RPMI7951 (cell line): ENCODE data around the gene ATXN2. TPM values are rescaled to one million over a fixed set of nuclear protein-coding genes. Genes with fewer than 3 reads are reported as not detected.

Experiments
- DNase-seq: peaks from one replicate; pipeline ENCODE4 v3.0.0-alpha.2; 2012; ENCODE audit warnings: low read depth
- total RNA-seq: library from RNA; depleted of rRNA; stranded (reverse); fragments of >200 nt; shearing (Covaris generic); gene quantifications from 2 replicates; pipeline ENCODE4 v1.2.3, GENCODE V29; 2014

Gene ATXN2
- total RNA-seq, 1 experiment from 2014 or later = 11.2 TPM

GRCh38 chr12:111440152-111440551 is 159.0 kb downstream of the ATXN2 start:
- no peak for DNase-seq

- no peak for DNase-seq
Observed at GRCh38 chr12:111439657-111440151, 159.4 kb downstream of the ATXN2 start.

GRCh38 chr12:111438481-111438880 is 160.6 kb downstream of the ATXN2 start:
- DNase-seq = peak; percentile 72

GRCh38 chr12:111437816-111438454 is 161.2 kb downstream of the ATXN2 start:
- peak; percentile 87 for DNase-seq

DNA sequence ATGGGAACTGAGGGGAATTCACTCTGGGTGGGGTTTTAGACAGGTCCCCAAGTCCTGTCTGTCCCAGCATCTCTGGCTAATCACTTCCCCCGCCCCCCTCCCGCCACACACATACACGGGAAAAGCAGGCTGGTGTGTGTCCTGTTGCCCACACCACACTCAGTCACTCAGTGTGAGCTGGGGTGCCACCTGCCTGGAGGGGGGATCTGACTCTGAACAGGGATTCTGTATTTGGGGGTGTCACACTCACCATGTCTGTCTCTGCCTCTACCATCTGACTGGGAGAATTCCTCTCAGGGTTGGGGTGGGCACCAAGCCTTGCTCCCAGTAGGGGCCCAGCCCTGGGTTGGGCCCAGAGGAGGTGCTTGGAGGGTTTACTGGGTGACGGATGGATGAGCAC is 162.3 kb downstream of the ATXN2 start:
- DNase-seq = no peak

DNA sequence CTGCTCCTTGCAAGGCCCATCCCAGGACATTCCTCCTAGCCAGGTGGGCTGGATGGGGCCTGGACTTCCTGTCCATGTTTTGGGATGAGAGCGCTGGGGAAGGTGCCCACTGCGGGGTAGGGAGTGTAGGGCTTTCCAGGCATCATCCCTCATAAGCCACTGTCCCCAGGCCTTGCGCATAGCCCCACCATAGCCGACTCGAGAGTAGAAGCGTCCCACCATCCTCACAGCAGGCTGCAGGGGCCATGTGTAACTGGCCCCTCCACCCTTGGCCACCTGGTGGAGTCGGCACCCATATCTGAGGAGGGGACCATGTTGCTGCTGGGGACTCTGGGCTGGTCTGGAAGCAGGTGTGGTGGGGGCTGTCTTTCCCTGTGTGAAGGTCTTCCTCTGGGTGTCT is 162.8 kb downstream of the ATXN2 start:
- no peak for DNase-seq

DNA sequence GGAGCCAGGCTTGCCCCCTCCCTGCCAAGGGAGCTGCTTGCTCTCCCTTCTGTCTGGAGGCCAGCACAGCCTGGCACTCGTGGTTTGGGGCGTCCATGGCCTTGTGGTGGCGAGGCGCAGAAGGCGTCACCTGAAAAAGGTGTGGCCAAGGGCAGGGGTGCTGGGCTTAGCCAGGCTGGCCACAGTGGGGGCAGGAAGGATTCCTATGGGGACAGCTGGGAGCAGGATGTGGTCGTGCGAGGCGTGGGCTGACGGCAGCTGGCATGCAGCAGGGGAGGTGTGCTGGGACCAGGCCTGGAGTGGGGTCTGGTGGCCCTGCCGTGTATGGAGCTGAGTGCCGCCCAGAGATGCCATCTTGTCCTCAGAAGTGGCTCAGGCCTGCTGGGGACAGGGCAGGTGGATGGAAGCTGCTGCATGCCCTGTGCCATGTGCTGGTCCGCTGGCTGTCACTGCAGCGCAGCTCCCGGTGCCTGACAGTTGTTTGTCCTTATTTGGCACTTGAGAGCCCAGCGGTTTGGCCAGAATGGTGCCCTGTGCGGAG is 163.4 kb downstream of the ATXN2 start:
- peak; percentile 59 for DNase-seq

GRCh38 chr12:111434680-111435338 is 164.3 kb downstream of the ATXN2 start:
- peak; percentile 85 for DNase-seq

DNA sequence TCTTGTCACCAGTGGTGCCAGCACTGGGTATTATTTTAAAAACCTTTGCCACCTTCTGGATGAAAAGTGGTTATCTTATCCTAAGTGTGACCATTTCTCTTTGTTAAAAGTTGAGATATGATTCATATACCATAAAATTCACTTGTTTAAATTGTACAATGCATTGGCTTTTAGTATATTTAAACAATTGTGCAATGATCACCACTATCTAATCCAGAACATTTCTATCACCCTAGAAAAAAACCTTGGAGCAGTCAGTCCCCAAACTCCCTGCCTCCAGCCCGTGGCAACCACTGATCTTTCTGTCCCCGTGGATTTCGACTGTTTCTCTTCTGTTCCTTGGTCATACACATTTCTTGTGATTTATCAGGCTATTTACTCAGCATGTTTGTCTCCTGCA is 165.1 kb downstream of the ATXN2 start:
- DNase-seq = no peak

GRCh38 chr12:111431772-111432171 is 167.3 kb downstream of the ATXN2 start:
- DNase-seq = no peak

- no peak for DNase-seq
Observed at GRCh38 chr12:111430433-111431353, 168.4 kb downstream of the ATXN2 start.

GRCh38 chr12:111429828-111430432 is 169.2 kb downstream of the ATXN2 start:
- DNase-seq = no peak

GRCh38 chr12:111428728-111429175 is 170.4 kb downstream of the ATXN2 start:
- no peak for DNase-seq

DNA sequence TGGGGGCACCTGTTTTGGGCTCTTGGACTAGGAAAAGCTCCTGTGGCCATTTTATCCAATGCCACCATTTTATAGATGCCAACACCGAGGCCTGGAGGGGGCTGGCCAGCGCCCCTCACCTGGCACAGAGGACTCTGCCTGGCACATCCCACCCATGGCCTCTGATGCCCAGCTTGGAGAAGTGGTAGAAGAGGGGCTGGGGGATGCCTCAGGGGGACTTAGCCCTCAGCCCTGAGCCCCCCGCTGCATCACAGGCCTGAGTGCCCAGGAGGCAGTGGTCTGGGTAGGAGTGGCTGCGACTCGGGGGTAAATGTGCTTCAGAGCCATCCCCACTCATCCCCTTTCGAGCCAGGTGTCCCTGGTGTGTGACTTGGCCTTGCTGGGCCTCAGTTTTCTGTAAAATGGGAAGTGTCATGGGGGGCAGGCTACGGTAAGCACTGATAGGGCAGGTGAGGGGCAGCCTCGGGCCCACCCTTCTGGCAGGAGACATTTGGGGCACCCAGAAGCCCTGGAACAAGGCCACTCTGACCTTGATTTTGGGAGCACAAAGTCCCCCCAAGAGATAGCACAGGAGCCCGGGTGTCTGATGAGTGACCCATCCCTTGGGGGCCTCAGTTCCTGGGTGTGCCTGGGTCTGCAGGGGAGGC is 170.9 kb downstream of the ATXN2 start:
- no peak for DNase-seq

DNA sequence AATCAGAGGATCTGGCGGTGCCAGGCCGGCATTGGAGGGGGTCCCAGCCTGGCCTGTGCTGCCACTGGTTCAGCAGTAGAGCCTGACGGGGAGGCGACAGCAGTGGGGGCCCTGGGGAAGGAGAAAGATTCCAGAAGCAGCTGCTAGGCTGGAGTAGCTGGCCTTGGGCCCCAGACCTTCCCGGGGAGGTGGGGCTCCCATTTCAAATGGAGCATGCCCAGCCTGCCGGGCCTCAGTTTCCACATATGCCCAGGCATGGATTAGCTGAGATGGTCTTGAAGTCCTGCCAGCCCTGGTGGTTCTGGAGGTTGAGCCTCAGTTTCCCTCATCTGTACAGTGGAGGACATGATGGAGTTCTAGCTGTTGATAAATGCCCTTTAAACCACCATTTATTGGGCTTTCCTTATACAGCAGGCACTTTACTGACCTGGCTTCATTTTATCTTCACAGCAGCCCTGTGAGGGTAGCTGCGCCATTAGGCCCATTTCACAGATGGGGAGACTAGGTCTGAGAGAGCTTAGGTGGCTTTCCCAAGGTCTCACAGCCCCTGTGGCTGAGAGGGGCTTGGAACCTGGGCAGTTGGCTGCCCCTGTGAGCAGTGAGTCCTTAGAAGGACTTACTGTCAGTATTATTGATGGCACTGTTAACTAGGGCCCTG is 171.6 kb downstream of the ATXN2 start:
- DNase-seq = no peak

- peak; percentile 64 for DNase-seq
Observed at GRCh38 chr12:111426344-111427185, 172.6 kb downstream of the ATXN2 start.

- no peak for DNase-seq
Observed at GRCh38 chr12:111425655-111426054, 173.5 kb downstream of the ATXN2 start.

DNA sequence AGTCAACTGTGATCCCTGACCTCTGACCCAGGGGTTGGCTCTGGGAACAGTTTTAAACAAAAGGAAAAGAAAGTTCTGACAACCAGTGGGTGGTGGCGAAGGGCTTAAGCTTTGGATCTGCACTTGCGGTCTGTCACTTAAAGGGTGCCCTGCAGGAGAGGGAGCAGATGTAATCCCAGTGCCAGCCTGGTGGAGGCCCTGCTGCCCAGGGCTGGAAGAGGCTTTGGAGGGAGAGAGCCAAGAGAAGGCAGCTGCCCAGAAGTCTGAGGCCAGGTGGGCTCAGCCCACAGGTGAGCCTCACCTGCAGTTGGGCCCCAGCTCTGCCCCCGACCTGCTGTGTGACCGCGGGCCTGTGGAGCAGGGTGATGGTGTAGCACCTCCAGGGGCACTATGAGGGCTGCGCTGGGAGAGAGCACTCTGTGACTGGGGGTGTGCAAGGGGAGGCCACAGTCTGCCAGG is 174.3 kb downstream of the ATXN2 start:
- no peak for DNase-seq

DNA sequence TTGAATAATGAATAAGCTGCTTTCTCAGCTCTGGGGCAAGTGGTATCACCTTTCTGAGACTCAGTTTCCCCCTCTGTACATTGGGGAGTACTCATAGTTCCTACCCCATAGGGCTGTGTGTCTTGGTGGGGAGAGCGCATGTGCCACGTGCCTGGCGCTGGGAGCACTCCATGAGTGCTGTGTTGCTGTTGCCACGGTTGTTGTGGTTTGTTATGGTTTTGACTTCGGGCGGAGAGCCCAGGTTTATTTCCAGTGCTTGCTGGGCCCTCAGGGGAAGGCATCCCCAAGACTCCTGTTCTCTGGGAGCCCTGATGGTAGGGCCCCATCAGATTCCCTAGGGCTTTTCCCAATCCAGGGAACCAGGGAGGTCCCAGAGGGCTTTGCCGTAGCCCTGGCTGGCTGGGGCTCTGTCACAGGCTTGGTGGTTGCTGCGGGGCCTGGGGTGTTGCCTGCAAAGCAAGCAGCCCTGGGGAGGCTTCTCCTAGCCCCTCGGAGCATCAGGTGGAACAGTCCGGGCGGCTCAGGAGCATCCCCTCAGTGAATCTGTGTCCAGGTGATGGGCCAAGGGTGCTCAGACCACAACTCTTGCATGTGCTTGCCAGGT is 174.8 kb downstream of the ATXN2 start:
- DNase-seq = peak; percentile 79
